GM12891 (cell line): ENCODE measurements around the gene GDPD5.

ENCODE experiments used
- POLR2A ChIP-seq: IDR thresholded peaks from 2 replicates; pipeline ENCODE4 v1.6.1; 2011; ENCODE audit warnings: low read depth, low read length, control low read depth
- SPI1 ChIP-seq: IDR thresholded peaks from 2 replicates; pipeline ENCODE4 v1.6.1; 2011; ENCODE audit warnings: low read depth, low read length, control low read depth

GRCh38 chr11:75503531-75504099 lies 22.1 kb downstream of the GDPD5 start:
- no peak for TF ChIP-seq POLR2A
- no peak for TF ChIP-seq SPI1
